GM18520 (cell line): Measurements from ENCODE around the gene LRBA.
"Not testable (repeated sequence)": the region's sequence is repeated elsewhere in the genome, so short reads cannot be mapped to it uniquely, and the experiment has no call there.

ENCODE experiments used
- ATAC-seq: cut with Tn5 transposase; IDR thresholded peaks from one replicate; pipeline ENCODE4 v1.9.1; 2021; ENCODE audit not compliant: unreplicated experiment

The LRBA gene

DNA sequence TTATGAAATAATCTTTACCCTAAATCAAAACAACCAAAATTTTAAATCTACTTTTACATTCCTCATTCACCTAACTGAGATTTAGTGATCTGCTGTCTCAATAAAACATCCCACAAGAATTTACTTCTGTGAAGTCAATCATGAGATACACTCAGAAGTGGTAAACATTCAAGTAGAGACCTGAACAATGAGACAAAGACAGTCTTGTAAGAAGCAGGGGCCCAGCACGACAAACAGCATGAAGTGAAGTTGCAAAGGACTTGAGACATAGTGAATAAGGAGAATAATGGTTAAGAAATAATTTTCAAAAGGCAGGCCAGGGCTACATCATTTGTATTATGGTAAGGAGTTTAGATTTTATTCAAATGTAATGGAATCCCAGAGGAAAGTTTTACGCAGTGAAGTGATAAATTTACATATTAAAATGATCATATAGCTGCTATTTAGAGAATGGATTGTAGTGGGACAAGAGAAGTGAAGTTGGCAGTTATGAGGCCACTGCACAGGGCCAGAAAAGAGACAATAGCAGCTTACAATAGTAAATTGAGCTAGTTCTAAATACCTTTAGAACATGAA lies 331.2 kb downstream of the LRBA start:
- ATAC-seq = no peak

DNA sequence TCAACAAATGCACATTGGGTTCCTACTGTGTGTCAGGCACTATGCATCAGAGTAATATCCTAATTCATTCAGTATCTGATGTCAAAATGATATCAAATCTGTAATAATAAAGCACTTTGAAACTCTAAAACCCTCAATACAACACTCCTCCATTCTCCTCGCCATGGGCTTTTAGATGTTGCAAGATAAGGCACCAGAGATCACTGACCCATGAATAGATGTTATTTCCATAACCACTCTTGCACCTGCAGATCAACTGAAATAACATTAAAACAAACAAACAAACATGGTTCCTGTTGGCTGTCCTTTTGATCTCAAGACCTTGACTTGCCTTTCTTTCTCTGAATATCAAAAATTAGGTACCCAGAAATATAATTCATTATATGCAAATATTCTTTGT lies 333.0 kb downstream of the LRBA start:
- ATAC-seq = no peak

DNA sequence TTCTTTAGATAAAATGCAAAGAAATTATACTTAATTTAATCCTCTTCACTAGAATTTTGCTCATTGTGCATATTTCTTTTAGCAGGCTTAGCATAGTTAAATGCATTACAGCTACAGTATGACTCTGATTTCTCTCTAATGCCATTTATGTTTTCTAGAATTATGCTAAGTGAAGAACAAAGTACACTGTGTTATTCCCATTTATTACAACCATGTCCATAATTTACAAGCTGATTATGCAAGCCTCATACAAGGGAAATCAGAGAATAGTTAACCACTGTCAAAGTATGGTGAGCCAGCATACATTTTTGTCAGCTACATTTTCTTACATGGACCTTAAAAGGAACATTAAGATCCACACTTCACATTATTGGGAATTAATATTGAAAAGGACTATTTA lies 334.0 kb downstream of the LRBA start:
- no peak for ATAC-seq

DNA sequence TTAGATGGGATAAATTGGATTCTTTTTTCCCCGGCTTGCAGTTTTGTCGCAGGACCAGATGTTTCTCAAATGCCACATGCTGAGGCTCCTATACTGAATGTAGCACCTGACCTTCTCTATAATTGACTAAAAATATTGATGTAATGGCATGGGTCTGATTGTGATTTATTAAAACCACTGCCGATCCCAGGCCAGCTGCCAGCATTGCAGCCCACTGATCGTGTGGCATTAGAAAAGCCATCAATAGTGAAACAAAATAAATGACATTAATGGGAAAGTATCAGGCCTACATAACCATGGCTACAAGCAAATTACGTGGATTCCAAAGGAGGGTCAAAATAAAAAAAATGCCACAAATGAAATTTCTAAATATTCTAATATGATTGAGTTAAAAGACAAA lies 334.4 kb downstream of the LRBA start:
- ATAC-seq = no peak

DNA sequence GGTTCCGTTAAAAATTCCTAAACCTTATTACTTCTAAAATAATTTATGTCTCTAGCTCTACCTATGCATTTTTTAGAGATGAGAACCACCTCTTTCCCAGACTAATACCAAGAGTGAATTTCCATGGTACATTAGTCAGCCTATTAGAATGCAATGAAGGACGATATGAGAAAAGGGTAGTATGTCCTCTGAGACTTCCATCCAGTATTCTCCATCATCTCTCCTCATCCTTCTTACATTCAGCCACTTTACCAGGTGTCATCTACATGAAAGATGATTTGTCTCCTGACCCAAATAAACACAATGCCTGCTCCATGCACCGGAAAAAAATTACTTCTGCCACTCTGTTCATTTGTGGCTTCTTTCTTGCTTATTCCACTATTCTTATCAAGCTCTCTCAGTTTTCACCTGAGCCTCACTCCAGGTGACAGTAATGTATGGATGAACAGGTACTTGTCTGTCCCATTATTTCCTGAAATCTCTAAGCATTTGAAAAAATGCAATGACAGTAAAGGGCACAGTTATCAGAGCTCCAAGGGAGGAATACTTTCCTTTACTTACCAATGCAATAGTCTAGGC lies 335.2 kb downstream of the LRBA start:
- ATAC-seq = no peak

DNA sequence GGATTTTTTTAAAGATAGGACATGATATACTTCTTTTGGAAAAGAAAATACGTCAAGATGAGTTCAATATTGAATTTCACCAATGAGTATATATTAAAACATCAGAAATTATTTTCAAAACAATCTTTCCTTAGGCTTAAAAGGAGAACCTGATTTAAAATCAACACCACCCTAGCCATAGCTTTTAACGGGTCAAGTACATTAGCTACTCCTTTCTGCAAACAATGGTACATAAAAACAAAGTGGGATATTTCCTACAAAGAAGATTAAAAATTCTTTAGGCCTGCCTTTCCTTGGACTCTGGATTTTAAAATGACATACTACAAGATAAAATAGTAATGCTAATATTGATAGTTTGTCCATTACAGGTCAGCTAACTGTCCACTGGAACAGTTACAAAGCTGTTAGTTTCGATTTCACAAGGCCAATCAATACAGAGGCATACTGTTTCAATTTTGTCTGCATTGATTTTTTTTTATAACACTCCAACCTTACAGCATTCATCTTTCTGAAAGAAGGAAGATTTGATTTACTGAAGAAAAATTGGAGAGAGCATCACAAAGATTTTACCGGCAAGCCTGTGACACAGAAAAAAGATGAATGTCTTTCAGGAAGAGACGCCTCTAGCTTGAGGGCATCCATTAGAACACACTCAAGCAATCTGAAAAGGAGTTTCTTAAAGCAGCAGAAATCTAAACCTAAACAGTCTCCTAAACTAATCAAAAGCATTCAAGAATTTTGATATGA lies 335.9 kb downstream of the LRBA start:
- ATAC-seq = no peak

DNA sequence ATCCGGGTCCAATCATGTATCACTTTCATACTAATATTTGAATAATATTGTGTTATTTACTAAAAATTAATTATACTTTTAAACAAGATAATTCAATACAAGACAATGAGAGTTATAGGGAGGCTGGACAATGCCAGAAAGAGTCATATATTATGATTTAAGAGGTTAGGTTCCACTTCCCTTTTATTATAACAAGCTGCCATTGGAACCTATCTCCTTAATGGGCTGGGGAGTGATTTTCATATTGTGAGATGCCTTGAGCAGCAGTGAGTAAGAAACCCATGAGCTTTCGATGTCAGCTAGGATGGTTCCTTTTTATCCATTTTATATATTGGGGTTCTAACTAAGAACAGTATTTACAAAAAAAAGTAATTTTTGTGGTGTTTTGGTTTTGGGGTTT lies 341.3 kb downstream of the LRBA start:
- ATAC-seq = no peak

DNA sequence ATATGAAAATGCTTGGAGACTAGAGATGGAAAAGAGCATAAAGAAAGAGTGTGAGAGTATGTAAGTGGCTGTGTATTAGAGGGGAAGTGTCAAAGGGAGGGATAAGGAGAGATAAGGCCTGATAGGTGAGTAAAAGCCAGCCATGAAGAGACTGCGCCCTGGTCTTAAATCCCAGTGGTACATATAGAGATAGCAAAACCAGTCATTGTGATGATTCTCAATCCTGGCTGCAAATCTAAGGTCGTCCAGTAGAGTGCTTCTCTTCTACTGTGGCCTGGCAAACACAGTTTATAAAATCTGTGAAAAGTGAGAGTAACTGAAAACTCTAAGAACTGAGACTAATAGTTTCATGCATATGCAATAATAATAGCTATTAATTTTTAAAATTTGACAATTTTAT lies 346.3 kb downstream of the LRBA start:
- no peak for ATAC-seq

DNA sequence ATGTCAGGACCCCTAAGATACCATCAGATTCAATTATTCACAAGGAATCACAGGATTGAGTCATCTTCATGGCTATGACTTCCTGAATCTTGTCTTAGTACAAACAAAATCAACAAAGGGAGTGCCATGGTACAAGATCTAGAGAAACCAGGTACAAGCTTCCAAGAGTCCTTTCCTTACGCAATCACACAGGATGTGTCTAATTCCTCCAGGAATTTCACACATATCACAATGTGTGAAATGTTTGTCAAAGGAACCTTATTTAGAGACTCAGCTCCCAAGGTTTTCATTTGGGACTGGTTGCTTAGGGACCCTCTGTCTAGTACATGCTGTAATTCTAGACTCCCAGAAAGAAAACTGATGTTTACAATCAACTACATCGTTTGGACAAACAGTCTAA lies 350.1 kb downstream of the LRBA start:
- ATAC-seq = no peak

DNA sequence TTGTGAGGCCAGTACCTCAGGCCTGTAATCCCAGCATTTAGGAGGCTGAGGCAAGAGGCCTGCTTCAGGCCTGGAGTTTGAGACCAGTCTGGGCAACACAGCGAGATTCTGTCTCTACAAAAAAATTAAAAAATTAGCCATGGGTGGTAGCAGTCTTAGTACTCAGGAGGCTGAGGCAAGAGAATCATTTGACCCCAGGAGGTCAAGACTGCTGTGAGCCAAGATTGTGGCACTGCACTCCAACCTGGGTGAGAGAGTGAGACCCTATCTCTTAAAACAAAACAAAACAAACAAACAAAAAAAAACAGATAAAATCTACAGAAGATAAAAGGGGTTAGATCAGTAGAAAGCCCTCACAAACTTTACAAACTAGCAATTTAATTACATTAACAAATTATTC lies 352.4 kb downstream of the LRBA start:
- ATAC-seq = no peak

DNA sequence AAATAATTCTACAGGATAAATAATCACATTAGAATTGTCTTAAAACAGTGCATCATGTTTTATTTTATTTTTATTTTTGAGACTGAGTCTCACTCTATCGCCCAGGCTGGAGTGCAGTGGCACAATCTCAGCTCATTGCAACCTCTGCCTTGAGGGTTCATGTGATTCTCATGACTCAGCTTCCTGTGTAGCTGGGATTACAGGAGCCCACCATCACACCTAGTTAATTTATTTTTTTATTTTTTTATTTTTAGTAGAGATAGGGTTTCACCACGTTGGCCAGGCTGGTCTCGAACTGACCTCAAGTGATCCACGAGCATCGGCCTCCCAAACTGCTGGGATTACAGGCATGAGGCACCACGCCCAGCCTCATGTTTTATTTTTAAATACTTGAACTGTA lies 353.5 kb downstream of the LRBA start:
- ATAC-seq = not testable (repeated sequence)

DNA sequence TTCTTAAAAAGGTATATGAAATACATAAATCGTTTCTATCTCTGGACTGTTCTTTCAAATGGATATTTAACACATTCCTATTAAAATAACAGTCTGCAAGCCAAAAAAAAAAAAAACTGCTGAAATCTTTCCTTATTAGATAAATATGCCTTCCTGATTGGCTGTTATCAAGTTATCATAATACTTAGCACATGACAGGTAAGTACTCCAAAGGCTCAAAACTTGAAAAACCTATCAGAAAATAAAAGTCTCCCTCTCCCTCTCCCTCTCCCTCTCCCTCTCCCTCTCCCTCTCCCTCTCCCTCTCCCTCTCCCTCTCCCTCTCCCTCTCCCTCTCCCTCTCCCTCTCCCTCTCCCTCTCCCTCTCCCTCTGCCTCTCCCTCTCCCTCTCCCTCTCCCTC lies 356.8 kb downstream of the LRBA start:
- not testable (repeated sequence) for ATAC-seq

DNA sequence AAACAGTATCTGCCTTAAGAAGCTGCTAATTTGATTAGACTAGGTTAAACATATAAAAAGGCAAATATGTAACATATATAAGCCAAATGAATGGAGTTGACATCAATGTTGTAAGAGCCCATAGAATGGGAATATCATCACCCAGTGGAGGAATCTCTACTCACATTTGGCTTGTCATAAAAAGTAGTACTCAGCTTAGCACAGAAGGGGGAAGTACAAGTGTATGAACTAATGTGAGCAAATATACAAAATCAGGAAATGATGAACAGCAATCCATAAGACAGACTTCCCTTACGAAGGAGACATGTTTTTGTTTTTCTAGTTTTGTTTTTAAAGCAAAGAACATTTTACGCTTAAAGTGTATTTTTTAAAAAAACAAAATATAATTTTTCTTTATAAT lies 358.2 kb downstream of the LRBA start:
- no peak for ATAC-seq

DNA sequence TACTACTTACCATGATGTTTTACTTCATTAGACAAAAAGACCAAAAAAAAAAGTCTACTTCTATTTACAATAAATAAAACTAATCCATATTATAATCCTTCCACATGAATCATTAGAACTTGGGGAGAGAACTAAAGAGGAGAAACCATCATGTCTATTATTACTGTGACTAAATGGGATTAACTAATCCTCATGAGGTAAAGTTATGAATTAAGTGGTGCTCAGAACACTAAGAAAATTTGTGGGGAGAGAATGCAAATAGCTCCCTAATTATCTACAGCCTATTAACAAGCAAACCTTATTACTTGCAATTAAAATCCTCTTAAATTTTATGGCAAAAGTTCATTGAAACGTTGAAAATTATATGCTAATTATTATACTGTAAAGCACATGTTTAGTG lies 364.3 kb downstream of the LRBA start:
- ATAC-seq = no peak

DNA sequence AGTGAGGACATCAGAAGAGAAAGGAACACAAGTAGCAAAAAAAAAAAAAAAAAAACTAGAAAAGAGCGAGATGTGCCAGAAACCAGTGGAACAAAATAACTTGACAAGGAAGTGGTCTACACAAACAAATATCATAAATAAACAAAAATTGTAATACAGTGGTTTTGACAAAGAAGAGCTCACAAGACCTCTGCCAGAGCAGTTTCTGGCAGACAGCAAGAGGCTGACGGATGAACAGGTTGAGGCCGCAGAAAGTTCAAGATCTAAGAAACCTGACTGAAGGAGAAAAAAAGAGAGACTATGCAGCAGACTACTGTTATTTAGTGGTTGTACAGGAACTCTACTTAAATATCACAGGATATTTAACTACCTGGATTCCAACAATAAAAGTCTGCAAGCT lies 367.0 kb downstream of the LRBA start:
- ATAC-seq = no peak

DNA sequence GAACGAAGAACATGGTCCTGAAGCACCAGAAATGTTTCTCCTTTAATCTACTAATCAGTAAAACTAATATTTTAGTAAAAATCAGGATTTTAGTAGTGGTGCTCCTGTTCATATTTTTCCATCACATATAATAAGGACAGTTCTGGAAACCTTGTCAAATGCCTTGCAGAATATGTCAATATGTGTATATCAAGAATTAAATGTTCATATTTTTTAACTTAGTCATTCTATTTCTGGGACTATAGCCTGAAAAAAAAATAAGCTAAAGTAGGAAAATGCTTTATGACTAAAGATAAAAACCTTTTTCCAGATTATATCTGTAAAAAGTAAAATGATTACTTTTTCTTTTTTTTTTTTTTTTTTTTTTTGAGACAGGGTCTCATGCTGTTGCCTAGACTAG lies 368.1 kb downstream of the LRBA start:
- no peak for ATAC-seq

DNA sequence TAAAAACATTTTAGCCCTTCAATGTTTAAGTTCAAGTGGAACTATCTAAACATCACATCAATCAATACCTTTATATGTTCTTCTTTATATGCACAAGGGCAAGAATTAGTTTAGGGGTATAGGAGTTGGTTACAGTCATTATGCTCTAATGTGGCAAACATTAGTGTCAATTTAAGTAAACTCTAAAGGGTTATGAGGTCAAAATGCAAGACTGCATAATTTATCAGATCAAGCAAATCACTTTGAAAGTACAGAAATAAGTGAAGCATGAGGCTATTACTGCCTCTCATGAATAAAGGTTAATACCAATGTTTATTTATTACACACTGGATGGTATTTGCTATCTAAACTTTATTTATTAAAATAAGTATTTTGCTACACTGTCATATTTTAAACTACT lies 373.5 kb downstream of the LRBA start:
- peak; percentile 73 for ATAC-seq

DNA sequence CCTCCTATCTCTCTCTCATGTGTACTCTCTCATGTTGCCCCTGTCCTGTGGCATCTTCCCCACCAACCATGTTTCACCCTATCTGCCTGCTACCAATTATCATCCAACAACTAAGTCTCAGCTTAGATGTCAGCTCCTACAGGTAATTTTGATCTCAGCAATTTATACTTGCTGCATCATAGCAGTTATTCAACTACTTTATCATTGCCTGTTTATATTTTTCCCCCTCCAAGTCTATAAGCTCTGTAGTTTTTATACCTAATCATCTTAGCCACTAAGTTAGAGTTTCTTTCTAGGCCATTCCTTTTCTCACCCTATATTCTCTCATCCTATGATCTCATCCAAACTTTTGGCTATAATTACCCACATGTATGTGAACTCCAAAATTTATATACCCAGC lies 382.4 kb downstream of the LRBA start:
- no peak for ATAC-seq

DNA sequence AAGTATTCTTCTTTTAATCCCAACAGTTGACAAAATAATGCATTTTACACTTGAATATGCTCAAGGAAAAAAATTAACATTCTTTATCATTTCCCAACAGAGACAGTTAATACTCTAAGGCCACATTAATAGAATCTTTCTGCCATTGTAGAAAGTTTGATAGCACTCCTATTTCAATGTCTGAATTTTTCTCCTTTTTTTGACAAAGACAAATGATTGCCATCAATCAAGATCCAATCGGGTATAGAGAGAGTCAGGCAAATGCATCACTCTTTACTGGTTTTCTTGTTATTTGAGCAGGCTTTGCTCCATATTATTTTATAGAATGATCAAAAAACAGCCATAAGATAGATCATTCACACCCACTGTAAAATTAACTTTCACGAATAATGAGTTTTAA lies 387.0 kb downstream of the LRBA start:
- no peak for ATAC-seq

DNA sequence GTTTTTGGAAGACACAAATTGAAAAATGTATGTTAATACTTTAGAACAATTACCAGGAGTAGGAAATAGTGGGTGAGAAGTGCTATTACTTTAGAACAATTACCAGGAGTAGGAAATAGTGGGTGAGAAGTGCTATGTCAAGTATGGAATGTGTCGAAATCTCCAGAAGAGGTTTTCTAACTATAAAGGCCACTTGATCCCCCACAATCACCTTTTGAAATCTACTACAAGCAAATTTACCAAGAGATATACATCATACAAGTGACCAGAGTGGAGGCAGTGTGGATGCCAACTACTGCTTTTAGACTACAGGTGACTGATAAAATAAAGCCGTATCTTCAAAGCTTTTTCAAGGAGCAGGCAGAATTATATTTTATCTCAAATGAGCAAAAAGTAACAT lies 390.1 kb downstream of the LRBA start:
- ATAC-seq = no peak

DNA sequence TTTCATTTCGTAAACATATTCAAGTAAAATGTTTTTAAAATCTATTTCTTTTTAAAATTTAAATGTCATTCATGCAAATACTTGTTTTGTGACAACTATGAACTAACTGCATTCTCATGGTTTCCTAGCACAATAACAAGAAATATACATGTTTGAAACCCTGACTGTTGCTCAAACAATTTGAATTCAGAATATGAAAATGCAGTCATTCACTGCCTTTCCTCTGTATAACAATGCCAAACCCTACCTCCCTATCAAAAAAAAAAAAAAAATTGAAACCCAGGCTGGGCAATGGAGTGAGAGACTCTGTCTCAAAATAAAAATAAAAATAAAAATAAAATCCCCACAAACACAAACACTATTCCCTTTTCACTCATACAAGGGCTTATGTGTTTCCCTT lies 391.0 kb downstream of the LRBA start:
- no peak for ATAC-seq

DNA sequence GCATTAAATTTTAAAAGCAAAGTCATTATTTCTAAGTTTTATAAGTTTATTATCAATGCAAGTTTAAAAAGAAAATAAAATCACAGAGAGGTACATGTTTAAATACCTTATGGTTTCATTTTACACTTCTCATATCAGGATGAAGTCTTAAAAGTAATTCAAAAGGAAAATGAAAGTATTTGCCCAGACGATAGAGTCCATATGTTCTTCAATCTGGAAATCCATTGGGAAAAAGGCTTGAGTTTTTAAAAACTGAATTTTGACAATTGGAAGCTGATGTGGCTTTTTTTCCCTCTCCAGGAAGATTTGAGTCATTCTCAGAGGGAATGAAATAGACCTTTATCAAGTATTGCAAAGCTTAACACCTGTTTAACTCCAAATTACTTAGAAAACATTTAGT lies 396.0 kb downstream of the LRBA start:
- ATAC-seq = no peak

DNA sequence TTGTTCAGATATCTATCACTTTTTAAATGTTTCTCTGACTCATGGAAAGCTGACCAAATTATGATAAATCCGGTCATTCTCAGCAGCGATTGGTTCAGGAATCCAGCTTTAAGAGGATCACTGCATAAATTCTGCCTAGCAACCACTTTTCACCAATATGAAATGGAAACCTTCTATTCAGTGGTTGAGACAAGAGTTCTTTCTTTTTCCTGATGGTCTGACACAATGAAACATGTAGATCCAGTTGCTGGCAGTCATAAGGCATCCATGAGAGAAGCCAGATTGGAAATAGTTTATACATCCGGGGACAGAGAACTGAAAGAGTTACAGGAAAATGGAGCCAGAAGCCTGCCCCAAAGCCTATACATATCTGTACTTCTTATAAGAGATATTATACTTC lies 406.0 kb downstream of the LRBA start:
- ATAC-seq = no peak
